ENCODE measurements around the gene NDUFV2.
"Not testable (repeated sequence)": the region's sequence is repeated elsewhere in the genome, so short reads cannot be mapped to it uniquely, and the experiment has no call there.

Gene NDUFV2

DNA sequence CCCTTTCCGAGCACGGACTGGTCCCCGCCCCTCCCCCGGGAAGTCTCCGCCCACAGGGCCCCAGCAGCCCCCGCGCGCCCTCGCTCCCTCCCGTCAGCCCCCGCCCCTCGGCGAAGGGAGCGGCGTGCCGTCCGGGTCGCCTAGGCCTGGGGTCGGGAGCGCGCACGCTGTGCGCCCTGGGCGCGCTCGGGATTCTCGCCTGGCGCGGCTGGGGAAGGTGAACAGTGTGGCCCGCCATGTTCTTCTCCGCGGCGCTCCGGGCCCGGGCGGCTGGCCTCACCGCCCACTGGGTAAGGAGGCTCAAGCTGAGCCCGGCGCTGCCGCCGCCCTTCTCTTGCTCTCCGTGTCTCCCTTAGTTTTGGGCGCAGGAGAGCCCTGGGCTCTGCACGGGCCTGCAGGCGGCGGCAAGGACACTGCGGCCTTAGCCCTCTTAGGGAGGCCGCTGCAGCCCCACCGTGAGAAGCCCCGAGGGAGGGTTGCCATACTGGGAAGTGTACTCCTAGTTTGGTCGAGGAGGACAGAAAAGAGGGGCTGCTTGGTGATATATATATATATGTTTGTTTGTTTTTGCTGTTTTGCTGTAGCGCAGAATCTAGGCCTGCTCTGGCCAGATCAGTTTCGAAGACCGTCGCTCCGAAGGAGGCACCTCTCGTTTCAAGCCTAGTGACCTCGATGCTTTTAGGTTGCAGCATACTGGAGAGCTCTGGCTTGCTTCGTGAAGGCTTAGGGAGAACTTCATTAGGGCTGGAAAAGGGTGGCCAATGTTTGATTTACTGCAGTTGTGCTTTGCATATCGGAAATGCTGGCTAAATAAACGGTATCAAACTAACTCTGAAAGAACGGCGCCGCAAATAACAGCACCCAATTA is at the start of gene NDUFV2:
NDUFV2 (plus strand) TSS at position 192 of the 868 bp plus-strand sequence; CDS start at position 237, 45 bp downstream.
- DNase-seq, result peak; percentile 97

DNA sequence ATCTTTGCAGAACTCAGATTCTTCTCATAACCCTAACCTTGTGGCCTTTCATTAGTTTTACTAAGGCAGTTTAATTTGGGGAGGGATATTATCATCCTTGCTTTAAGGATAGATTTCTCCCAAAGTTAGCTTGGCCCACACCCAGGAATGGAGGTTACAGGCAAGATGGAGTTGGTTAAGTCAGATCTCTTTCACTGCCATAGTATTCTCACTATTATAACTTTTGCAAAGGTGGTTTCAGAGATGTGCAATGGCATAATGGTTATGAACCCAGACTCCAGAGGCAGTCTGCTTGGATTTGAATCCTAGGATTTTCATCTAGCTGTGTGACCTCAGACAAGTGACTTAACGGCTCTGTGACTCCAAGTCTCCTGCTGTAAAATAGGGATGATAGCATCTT is 48.7 kb upstream of the NDUFV2 start:
- no peak for DNase-seq

DNA sequence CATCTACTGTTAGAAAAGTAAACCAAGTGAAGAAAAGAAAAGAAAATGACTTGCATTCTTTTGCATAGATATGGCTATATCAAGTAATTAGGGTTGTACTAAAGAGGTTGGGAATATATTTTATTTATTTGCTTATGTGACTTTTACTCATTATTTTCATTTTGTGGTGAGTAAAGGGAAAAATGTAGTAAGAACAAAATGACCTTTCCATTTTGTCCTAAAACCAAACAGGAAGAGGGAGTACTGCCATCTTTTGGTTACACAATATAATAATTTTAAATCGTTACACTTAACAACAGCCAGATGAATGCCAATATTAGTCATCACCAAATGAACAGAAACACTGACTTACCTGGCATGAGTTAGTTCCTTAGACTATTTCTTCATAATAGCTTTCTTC is 47.3 kb upstream of the NDUFV2 start:
- DNase-seq, result no peak

DNA sequence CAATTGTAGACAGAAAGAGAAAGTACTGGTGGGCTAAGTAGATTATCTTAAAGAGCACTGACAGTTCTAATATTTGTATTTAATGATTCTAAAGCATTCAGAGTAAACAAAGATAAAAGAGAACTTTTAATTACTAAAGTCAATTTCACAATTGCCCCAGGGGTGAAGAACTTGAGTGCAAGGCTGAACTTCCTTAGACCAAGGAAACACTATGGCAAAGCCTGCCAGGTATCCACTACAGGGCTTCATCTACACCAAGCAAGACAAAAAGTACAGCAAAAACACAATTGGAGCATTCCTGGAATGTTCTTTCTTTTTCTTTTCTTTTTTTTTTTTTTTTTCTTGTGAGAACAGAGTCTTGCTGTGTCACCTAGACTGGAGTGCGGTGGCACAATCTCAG is 46.9 kb upstream of the NDUFV2 start:
- no peak for DNase-seq

GRCh38 chr18:9057646-9058045 is 44.9 kb upstream of the NDUFV2 start:
- no peak for DNase-seq

GRCh38 chr18:9058406-9058805 is 44.1 kb upstream of the NDUFV2 start:
- DNase-seq, result no peak

DNA sequence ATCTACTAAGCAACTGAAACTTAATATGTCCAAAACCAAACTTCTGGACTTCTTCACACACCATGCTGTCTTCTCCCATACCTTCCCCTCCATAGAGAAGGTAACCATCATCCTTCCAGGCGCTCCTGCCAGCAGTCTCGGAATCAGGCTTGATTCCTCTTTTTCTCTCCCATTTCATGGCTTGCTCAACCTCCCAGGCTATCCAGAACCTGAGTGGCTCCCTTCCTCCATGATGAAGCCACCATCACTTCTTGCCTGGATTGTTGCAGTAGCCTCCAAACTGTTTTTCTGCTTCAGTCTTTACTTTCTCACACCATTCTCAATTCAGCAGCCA is 40.1 kb upstream of the NDUFV2 start:
- DNase-seq, result no peak

- no peak for DNase-seq
Measured at GRCh38 chr18:9065864-9066263, 36.6 kb upstream of the NDUFV2 start.

- DNase-seq, result no peak
Measured at GRCh38 chr18:9066358-9066757, 36.1 kb upstream of the NDUFV2 start.

GRCh38 chr18:9066817-9067306 is 35.6 kb upstream of the NDUFV2 start:
- DNase-seq, result no peak

DNA sequence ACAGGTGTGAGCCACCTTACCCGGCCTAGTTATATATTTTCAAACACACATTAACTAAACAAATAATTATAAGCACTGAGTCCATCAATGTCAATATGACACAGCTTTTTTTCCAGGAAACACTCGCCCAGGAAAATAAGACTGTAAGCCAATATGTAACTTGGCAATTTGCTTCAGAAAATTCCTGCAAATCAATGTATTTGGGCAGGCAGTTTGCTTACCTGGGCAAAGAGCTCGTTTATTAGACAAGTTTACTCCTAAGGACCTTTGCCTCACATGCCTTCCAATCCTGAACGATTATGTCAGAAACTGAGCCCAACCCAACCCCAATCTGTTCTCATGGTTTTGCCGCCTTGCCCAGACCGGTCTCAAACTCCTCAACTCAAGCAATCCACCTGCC is 34.7 kb upstream of the NDUFV2 start:
- DNase-seq, result no peak

- DNase-seq, result no peak
Measured at GRCh38 chr18:9068346-9068745, 34.2 kb upstream of the NDUFV2 start.

DNA sequence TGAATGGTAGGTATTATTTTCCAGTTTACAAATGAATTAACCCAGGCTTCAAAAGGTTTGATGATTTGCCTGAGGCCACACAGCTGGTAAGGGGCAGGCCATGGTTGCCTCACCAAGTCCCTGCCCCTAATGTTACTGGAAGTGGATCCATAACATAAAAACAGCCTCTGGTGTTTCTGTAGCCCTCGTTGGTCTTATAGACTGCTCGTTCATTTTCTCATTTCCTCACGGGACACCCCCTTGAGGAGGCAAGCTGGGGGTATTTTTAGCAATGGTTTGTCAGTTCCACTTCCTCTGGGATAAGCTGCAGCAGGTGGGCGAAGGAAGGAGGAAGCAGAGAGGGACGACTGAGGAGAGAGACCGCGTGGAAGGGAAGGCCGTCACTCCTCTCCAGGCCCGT is 32.9 kb upstream of the NDUFV2 start:
- DNase-seq, result no peak

DNA sequence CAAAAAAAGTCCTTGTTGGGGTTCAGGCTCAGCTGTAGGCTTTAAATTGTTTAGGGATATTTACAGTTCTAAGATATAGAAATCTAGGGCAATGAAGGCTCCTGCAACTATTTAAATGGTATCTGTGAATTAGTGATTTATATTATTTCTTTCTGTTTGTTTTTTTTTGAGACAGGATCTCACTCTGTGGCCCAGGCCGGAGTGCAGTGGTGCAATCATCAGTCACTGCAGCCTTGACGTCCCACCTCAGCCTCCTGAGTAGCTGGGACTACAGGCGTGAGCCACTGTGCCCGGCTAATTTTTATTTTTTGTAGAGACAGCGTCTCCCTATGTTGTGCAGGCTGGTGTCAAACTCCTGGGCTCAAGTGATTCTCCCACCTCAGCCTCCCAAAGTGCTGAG is 32.3 kb upstream of the NDUFV2 start:
- DNase-seq, result no peak

DNA sequence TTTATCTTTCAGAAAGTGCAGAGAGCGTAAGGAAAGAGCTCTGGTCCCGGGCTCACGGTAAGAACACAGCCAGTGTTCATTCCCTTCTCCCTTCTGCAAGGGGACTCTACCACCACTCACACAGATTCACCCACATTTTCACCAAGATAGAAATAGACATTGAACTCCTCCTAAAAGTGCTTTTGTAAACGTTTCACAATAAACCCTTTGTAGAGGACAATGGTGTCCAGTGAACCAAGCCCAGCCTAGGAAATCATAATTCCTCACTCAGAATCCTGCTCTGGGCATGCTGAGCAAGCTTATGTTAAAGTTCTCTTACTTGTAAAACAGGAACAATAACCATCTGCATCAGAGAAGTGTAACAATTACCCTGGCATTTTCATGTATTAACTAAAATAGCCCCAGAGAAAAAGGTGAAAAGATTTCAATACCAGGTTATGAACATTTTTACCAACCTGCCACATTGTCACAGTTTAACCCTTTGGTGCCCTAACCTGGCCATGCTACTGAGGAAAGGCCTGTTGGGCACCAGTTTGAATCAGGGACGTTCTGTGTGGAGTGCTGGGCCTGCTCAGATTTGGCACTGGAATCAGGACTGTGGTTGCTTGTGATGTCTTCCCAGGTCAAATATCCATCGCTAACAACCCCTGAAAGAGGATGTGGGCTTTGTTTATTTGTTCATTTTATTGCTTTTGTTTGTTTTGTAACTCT is 22.5 kb upstream of the NDUFV2 start:
- no peak for DNase-seq

- no peak for DNase-seq
Measured at GRCh38 chr18:9081940-9082339, 20.6 kb upstream of the NDUFV2 start.

GRCh38 chr18:9082711-9083510 is 19.6 kb upstream of the NDUFV2 start:
- peak; percentile 73 for DNase-seq

GRCh38 chr18:9086015-9086414 is 16.5 kb upstream of the NDUFV2 start:
- no peak for DNase-seq

GRCh38 chr18:9086624-9087023 is 15.9 kb upstream of the NDUFV2 start:
- no peak for DNase-seq

DNA sequence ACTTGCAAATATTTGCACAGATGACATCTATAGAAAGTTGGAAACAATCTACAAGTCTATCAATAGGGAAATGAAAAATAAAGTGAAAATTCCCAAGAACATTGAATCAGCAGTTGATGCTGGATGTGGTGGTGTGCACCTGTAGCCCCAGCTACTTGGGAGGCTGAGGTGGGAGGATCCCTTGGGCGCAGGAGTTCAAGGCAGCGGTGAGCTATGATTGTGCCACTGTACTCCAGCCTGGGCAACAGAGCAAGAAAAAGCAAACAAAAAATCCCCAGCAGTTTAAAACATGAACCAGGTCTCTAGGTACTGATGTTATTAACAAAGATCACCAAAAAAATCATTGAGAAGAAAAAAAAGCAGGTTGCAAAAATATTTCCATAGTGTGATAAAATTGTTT is 15.4 kb upstream of the NDUFV2 start:
- DNase-seq, result no peak

- no peak for DNase-seq
Measured at GRCh38 chr18:9088252-9088651, 14.2 kb upstream of the NDUFV2 start.

GRCh38 chr18:9088727-9089126 is 13.8 kb upstream of the NDUFV2 start:
- not testable (repeated sequence) for DNase-seq

- no peak for DNase-seq
Measured at GRCh38 chr18:9090578-9090977, 11.9 kb upstream of the NDUFV2 start.

Measured in CD4-positive, alpha-beta T cell treated with Interleukin-17A for 1 hour (primary cell).